Upper lobe of left lung (tissue), 4 donors: ENCODE data around the gene FUT4.

ENCODE experiments used
- CTCF ChIP-seq, 6 experiments: fragments of 450-650 bp in 4 of 6; fragments of 200-600 bp in 2 of 6; sonication (generic) in 2 of 6; IDR thresholded peaks; one replicate each; pipeline ENCODE4 v1.5.1; 2016 to 2019; ENCODE audit warnings: antibody characterized with exemption in 6 of 6
- EP300 ChIP-seq, 4 donors: sonication (generic); formaldehyde crosslinking; IDR thresholded peaks; one replicate each; pipeline ENCODE4 v1.5.1; 2017; ENCODE audit warnings: antibody characterized with exemption in 4 of 4, control low read depth in 2 of 4
- POLR2A ChIP-seq, 4 donors: fragments of 450-650 bp; IDR thresholded peaks; one replicate each; pipeline ENCODE4 v1.5.1; 2016 to 2017; ENCODE audit warnings: antibody characterized with exemption in 4 of 4, mild to moderate bottlenecking in 2 of 4
- POLR2AphosphoS5 ChIP-seq, 2 donors: sonication (generic); formaldehyde crosslinking; IDR thresholded peaks; one replicate each; pipeline ENCODE4 v1.5.1; 2017; ENCODE audit warnings: antibody characterized with exemption in 2 of 2

- TF ChIP-seq CTCF (IDR thresholded peaks at IDR 0.05) (no peak), POLR2A (IDR thresholded peaks at IDR 0.05) (no peak), EP300 (IDR thresholded peaks at IDR 0.05) (no peak), POLR2AphosphoS5 (IDR thresholded peaks at IDR 0.05) (no peak)
Measured at GRCh38 chr11:94513091-94513490, 30.6 kb upstream of the FUT4 start.
